Osteoblast (primary cell): ENCODE measurements around the gene CSK. TPM values are rescaled to one million over a fixed set of nuclear protein-coding genes. Genes with fewer than 3 reads are reported as not detected.
A peak's percentile ranks its signal among the peaks of the same experiment; 100 is the strongest.

Experiments used
- DNase-seq: peaks from one replicate; pipeline ENCODE4 v3.0.0; 2011; ENCODE audit warnings: low spot score, mixed read lengths; ENCODE audit not compliant: insufficient read length; ENCODE audit errors: missing footprints
- H2AFZ ChIP-seq: 2 replicates; pipeline ENCODE4 v1.6.0; 2011; ENCODE audit warnings: mild to moderate bottlenecking, low read length
- H3K27ac ChIP-seq: 2 replicates; pipeline ENCODE4 v1.5.1; 2011; ENCODE audit warnings: mild to moderate bottlenecking, low read depth, low read length, moderate library complexity
- H3K27me3 ChIP-seq: 2 replicates; pipeline ENCODE4 v1.6.0; 2012; ENCODE audit warnings: mild to moderate bottlenecking, control low read depth, inconsistent platforms, low read length, moderate library complexity; ENCODE audit not compliant: insufficient read depth
- H3K36me3 ChIP-seq: 2 replicates; pipeline ENCODE4 v1.5.1; 2011; ENCODE audit warnings: mild to moderate bottlenecking, low read length, control low read depth, moderate library complexity; ENCODE audit not compliant: insufficient read depth
- H3K4me1 ChIP-seq: 2 replicates; pipeline ENCODE4 v1.5.1; 2011; ENCODE audit warnings: mild to moderate bottlenecking, low read length, control low read depth, moderate library complexity; ENCODE audit not compliant: insufficient read depth
- H3K4me2 ChIP-seq: 2 replicates; pipeline ENCODE4 v1.6.0; 2011; ENCODE audit warnings: mild to moderate bottlenecking, low read length; ENCODE audit not compliant: insufficient read depth
- H3K4me3 ChIP-seq: fragments of 200-600 bp; sonication (generic); 3 replicates; pipeline ENCODE4 v1.5.1; 2012; ENCODE audit warnings: mild to moderate bottlenecking, low read length, inconsistent platforms; ENCODE audit not compliant: insufficient read depth
- H3K79me2 ChIP-seq: 2 replicates; pipeline ENCODE4 v1.6.0; 2012; ENCODE audit warnings: mild to moderate bottlenecking, low read length, control low read depth, inconsistent platforms; ENCODE audit not compliant: insufficient read depth
- H3K9me3 ChIP-seq: 2 replicates; pipeline ENCODE4 v1.5.1; 2011; ENCODE audit warnings: low read depth, low read length, control low read depth
- H4K20me1 ChIP-seq: 2 replicates; pipeline ENCODE4 v1.6.0; 2012; ENCODE audit warnings: mild to moderate bottlenecking, low read length, control low read depth; ENCODE audit not compliant: insufficient read depth
- CTCF ChIP-seq: IDR thresholded peaks from 2 replicates; pipeline ENCODE4 v1.5.1; 2011; ENCODE audit warnings: mild to moderate bottlenecking, low read depth, low read length, moderate library complexity; ENCODE audit errors: extremely low read depth
- total RNA-seq: library from RNA; depleted of rRNA; stranded (reverse); fragments of >200 nt; gene quantifications from 2 replicates; pipeline ENCODE4 v1.2.3, GENCODE V29; 2012

The CSK gene
- total RNA-seq, 1 donor, result 31.5 TPM

GRCh38 chr15:74783072-74783807, 1.4 kb downstream of the CSK start:
- Histone ChIP-seq H3K4me3 (peak overlapping the region; percentile 88), H4K20me1 (peaks cover 47% of the 10 kb centered on the region), H3K9me3 (no peaks in the 10 kb centered on the region), H3K4me2 (peak overlapping the region; percentile 86), H3K27me3 (no peaks in the 10 kb centered on the region), H3K27ac (peak overlapping the region; percentile 18), H3K36me3 (no peaks in the 10 kb centered on the region), H2AFZ (no peak overlapping the region), H3K4me1 (peaks cover 52% of the 10 kb centered on the region), H3K79me2 (peaks cover 59% of the 10 kb centered on the region)
- no peak for TF ChIP-seq CTCF
- peak; percentile 87 for DNase-seq

- Histone ChIP-seq H3K79me2 (peaks cover 65% of the 10 kb centered on the region), H3K4me1 (peaks cover 57% of the 10 kb centered on the region), H3K4me3 (peak overlapping the region; percentile 88), H3K9me3 (no peaks in the 10 kb centered on the region), H3K36me3 (no peaks in the 10 kb centered on the region), H3K27me3 (no peaks in the 10 kb centered on the region), H3K4me2 (peak overlapping the region; percentile 86), H4K20me1 (peaks cover 52% of the 10 kb centered on the region), H3K27ac (peak overlapping the region; percentile 18), H2AFZ (no peak overlapping the region)
- no peak for DNase-seq
- TF ChIP-seq CTCF, result no peak
Measured at GRCh38 chr15:74783808-74784175, 1.9 kb downstream of the CSK start.

- peaks cover 65% of the 10 kb centered on the region for H3K4me1 ChIP-seq
- H4K20me1 ChIP-seq, result peaks cover 58% of the 10 kb centered on the region
- no peak overlapping the region for H2AFZ ChIP-seq
- DNase-seq, result no peak
- no peaks in the 10 kb centered on the region for H3K27me3 ChIP-seq
- TF ChIP-seq CTCF, result no peak
- H3K79me2 ChIP-seq, result peaks cover 73% of the 10 kb centered on the region
- H3K36me3 ChIP-seq, result no peaks in the 10 kb centered on the region
- H3K27ac ChIP-seq, result peak overlapping the region; percentile 16
- no peak overlapping the region for H3K4me2 ChIP-seq
- H3K4me3 ChIP-seq, result no peak overlapping the region
- no peaks in the 10 kb centered on the region for H3K9me3 ChIP-seq
Measured at GRCh38 chr15:74784426-74785193, 2.7 kb downstream of the CSK start.
